DND-41 (cell line): Measurements from ENCODE around the gene DTNBP1.

Source experiments
- CTCF ChIP-seq: IDR thresholded peaks from 2 replicates; pipeline ENCODE4 v1.5.1; 2012; ENCODE audit warnings: borderline replicate concordance, low read length, moderate library complexity, mild to moderate bottlenecking; ENCODE audit not compliant: poor library complexity, severe bottlenecking; ENCODE audit errors: extremely low read depth
- EZH2 ChIP-seq: IDR thresholded peaks from 3 replicates; pipeline ENCODE4 v1.6.1; 2012; ENCODE audit warnings: borderline replicate concordance, low read depth, mild to moderate bottlenecking, moderate library complexity, low read length, inconsistent platforms; ENCODE audit not compliant: severe bottlenecking

DNA sequence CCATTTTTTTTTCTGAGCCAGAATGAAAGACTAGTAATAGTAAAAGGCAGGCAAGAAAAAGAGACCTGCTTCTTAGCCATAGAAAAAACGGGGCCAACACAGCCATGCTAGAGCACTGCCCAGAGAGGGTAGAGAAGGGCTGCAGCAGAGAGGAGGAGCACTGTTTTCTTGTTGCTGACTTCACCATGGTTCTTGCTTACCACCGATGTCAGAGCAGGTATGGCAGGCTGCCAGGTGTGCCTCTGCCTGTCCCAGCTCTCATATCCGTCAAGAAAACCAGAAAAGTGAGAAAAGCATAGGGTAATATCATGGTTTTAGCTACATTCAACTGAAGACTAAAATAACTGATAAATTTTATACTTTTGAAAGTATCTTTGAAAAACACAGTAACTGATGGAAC, 60.7 kb downstream of the DTNBP1 start:
- TF ChIP-seq CTCF (no peak), EZH2 (no peak)
